OCI-LY1 (cell line): Measurements from ENCODE around the gene PCAT7.

ENCODE experiments used
- CTCF ChIP-seq: fragments of 200-600 bp; sonication (generic), shearing (Covaris generic); IDR thresholded peaks from 2 replicates; pipeline ENCODE4 v1.5.1; 2017; ENCODE audit warnings: mild to moderate bottlenecking, antibody characterized with exemption, low read length, moderate library complexity, mixed read lengths
- EZH2 ChIP-seq: fragments of 200-600 bp; sonication (generic), shearing (Covaris generic); IDR thresholded peaks from 2 replicates; pipeline ENCODE4 v1.8.0; 2017; ENCODE audit warnings: borderline replicate concordance, mixed run types, mild to moderate bottlenecking, antibody characterized with exemption, low read length, moderate library complexity, mixed read lengths

DNA sequence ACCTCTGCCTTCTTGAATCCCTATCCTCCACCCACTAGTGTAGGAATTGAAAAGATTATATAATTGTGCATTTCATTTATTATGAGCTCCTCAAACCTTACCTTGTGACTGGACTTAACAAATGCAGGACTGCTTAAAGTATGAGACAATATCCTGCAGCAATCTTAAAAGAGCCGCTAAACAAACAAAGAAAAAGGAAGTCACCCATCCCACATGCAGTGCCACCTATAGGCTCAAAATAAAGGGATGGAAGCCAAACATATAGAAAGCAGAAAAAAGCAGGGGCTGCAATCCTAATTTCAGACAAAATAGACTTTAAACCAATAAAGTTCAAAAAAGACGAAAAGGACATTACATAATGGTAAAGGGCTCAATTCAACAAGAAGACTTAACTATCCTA, 8.7 kb downstream of the PCAT7 start:
- TF ChIP-seq EZH2 = no peak
- TF ChIP-seq CTCF = peak; percentile 43; the same call in 1 of the 2 replicates
